Osteoblast (primary cell): ENCODE measurements around the gene USP40. TPM values are rescaled to one million over a fixed set of nuclear protein-coding genes. Genes with fewer than 3 reads are reported as not detected.

Experiments used
- DNase-seq: peaks from one replicate; pipeline ENCODE4 v3.0.0; 2011; ENCODE audit warnings: low spot score, mixed read lengths; ENCODE audit not compliant: insufficient read length; ENCODE audit errors: missing footprints
- H2AFZ ChIP-seq: 2 replicates; pipeline ENCODE4 v1.6.0; 2011; ENCODE audit warnings: mild to moderate bottlenecking, low read length
- H3K27ac ChIP-seq: 2 replicates; pipeline ENCODE4 v1.5.1; 2011; ENCODE audit warnings: mild to moderate bottlenecking, low read depth, low read length, moderate library complexity
- H3K27me3 ChIP-seq: 2 replicates; pipeline ENCODE4 v1.6.0; 2012; ENCODE audit warnings: mild to moderate bottlenecking, control low read depth, inconsistent platforms, low read length, moderate library complexity; ENCODE audit not compliant: insufficient read depth
- H3K36me3 ChIP-seq: 2 replicates; pipeline ENCODE4 v1.5.1; 2011; ENCODE audit warnings: mild to moderate bottlenecking, low read length, control low read depth, moderate library complexity; ENCODE audit not compliant: insufficient read depth
- H3K4me1 ChIP-seq: 2 replicates; pipeline ENCODE4 v1.5.1; 2011; ENCODE audit warnings: mild to moderate bottlenecking, low read length, control low read depth, moderate library complexity; ENCODE audit not compliant: insufficient read depth
- H3K4me2 ChIP-seq: 2 replicates; pipeline ENCODE4 v1.6.0; 2011; ENCODE audit warnings: mild to moderate bottlenecking, low read length; ENCODE audit not compliant: insufficient read depth
- H3K4me3 ChIP-seq: fragments of 200-600 bp; sonication (generic); 3 replicates; pipeline ENCODE4 v1.5.1; 2012; ENCODE audit warnings: mild to moderate bottlenecking, low read length, inconsistent platforms; ENCODE audit not compliant: insufficient read depth
- H3K79me2 ChIP-seq: 2 replicates; pipeline ENCODE4 v1.6.0; 2012; ENCODE audit warnings: mild to moderate bottlenecking, low read length, control low read depth, inconsistent platforms; ENCODE audit not compliant: insufficient read depth
- H3K9me3 ChIP-seq: 2 replicates; pipeline ENCODE4 v1.5.1; 2011; ENCODE audit warnings: low read depth, low read length, control low read depth
- H4K20me1 ChIP-seq: 2 replicates; pipeline ENCODE4 v1.6.0; 2012; ENCODE audit warnings: mild to moderate bottlenecking, low read length, control low read depth; ENCODE audit not compliant: insufficient read depth
- total RNA-seq: library from RNA; depleted of rRNA; stranded (reverse); fragments of >200 nt; gene quantifications from 2 replicates; pipeline ENCODE4 v1.2.3, GENCODE V29; 2012
- TF ChIP-seq, protein P1 (sequence below): IDR thresholded peaks from 2 replicates; pipeline ENCODE4 v1.5.1; 2011; ENCODE audit warnings: mild to moderate bottlenecking, low read depth, low read length, moderate library complexity; ENCODE audit errors: extremely low read depth

Gene USP40
- total RNA-seq, 1 donor, result 34.0 TPM

DNA sequence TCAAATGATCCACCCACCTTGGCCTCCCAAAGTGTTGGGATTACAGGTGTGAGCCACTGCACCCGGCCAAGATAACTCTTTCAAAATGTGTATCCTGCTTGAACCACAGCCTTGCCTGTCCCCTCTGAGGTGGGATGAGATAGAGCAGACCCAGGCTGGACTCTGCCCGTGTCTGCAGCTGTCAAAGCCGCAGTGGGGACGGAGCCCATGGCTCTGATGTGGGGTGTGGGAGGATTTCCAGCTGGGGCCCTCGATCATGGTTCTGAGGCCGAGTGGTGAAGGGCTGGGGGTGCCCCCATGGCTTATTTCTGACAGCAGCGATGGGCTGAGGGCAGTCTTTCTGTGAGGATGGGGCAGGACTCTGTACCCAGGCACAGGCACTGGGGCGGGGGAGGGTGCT, 107.8 kb downstream of the USP40 start:
- no peak overlapping the region for H3K27ac ChIP-seq
- H3K9me3 ChIP-seq, result no peaks in the 10 kb centered on the region
- H4K20me1 ChIP-seq, result no peaks in the 10 kb centered on the region
- no peaks in the 10 kb centered on the region for H3K79me2 ChIP-seq
- peak; percentile 67 for DNase-seq
- H3K4me3 ChIP-seq, result no peak overlapping the region
- H3K27me3 ChIP-seq, result no peaks in the 10 kb centered on the region
- H3K4me1 ChIP-seq, result no peaks in the 10 kb centered on the region
- H3K36me3 ChIP-seq, result peaks cover 30% of the 10 kb centered on the region
- no peak overlapping the region for H3K4me2 ChIP-seq
- H2AFZ ChIP-seq, result no peak overlapping the region
- TF ChIP-seq, protein P1, sequence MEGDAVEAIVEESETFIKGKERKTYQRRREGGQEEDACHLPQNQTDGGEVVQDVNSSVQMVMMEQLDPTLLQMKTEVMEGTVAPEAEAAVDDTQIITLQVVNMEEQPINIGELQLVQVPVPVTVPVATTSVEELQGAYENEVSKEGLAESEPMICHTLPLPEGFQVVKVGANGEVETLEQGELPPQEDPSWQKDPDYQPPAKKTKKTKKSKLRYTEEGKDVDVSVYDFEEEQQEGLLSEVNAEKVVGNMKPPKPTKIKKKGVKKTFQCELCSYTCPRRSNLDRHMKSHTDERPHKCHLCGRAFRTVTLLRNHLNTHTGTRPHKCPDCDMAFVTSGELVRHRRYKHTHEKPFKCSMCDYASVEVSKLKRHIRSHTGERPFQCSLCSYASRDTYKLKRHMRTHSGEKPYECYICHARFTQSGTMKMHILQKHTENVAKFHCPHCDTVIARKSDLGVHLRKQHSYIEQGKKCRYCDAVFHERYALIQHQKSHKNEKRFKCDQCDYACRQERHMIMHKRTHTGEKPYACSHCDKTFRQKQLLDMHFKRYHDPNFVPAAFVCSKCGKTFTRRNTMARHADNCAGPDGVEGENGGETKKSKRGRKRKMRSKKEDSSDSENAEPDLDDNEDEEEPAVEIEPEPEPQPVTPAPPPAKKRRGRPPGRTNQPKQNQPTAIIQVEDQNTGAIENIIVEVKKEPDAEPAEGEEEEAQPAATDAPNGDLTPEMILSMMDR, result no peak

DNA sequence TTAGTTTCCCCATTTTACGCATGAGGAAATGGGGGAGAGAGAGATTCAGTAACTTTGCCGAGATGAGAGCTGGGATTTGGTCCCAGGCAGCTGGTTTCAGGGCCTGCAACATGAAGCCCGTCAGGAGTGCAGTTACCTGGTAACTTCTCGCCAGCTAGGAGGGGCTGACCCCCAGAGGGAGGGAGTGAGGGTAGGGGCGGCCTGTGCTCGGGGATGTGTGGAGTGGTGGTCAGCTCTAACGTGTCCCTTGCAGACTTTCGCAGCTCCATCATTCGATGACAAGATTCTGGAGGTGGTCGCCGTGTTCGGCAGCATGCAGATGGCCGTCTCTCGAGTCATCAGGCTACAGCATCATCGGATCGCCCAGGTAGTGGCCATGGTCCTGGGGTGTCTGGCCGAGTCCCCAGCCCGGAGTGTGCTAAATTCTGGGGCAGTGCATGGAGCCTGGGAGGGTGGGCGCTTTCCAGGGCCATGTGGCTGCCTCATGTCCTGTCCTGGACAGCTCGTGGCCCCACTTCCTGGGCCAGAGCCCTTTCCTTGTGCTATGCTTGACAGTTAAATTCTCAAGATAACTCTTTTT, 108.5 kb downstream of the USP40 start:
- Histone ChIP-seq H4K20me1 (no peaks in the 10 kb centered on the region), H3K27ac (no peak overlapping the region), H3K79me2 (no peaks in the 10 kb centered on the region), H3K4me2 (no peak overlapping the region), H3K4me3 (no peak overlapping the region), H3K27me3 (no peaks in the 10 kb centered on the region), H3K36me3 (peaks cover 29% of the 10 kb centered on the region), H2AFZ (no peak overlapping the region), H3K9me3 (no peaks in the 10 kb centered on the region), H3K4me1 (no peaks in the 10 kb centered on the region)
- peak; percentile 48 for DNase-seq
- TF ChIP-seq, protein P1, result no peak

DNA sequence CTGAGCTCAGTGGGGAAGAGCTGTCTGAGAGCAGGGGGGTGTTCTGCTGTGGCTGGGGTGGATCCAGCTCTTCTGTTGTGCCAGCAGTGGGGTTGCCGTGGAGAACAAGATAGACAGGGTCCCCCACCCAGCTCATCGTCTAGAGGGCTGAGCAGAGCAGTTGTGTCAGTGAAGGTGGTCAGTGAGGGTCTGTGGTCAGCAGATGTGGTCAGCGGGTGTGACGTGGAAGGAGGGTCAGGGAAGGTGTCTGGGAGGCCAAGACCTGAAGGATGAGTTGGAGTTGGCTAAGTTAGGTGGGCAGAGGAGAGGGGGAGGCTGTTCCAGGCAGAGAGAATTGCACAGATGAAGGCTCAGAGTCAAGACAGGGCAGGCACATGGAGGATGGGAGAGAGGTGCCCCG, 109.2 kb downstream of the USP40 start:
- Histone ChIP-seq H3K27ac (no peak overlapping the region), H3K4me3 (no peak overlapping the region), H3K4me1 (no peaks in the 10 kb centered on the region), H3K27me3 (no peaks in the 10 kb centered on the region), H3K9me3 (no peaks in the 10 kb centered on the region), H3K79me2 (no peaks in the 10 kb centered on the region), H3K36me3 (peaks cover 22% of the 10 kb centered on the region), H3K4me2 (no peak overlapping the region), H2AFZ (no peak overlapping the region), H4K20me1 (no peaks in the 10 kb centered on the region)
- TF ChIP-seq, protein P1, result no peak
- peak; percentile 9 for DNase-seq

DNA sequence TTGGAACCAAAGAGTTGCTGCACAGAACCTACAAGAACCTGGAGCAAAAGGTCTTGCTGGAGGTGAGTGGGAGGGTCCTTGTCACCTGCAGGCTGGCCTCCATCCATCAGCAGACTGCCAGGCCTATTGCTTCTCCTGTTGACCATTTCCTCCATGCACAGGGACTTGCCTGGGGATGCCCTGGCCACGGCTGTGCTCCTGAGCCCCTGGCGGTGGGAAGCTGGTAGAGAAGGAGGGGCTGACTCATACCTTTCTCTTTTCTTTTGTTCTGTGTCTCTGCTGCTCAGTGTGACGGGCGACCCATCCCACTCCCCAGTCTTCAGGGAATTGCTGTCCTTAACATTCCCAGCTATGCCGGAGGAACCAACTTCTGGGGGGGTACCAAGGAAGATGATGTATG, 109.6 kb downstream of the USP40 start:
- peaks cover 22% of the 10 kb centered on the region for H3K36me3 ChIP-seq
- H3K4me3 ChIP-seq, result no peak overlapping the region
- no peak overlapping the region for H3K27ac ChIP-seq
- no peaks in the 10 kb centered on the region for H3K4me1 ChIP-seq
- no peaks in the 10 kb centered on the region for H3K79me2 ChIP-seq
- no peaks in the 10 kb centered on the region for H3K9me3 ChIP-seq
- no peak overlapping the region for H3K4me2 ChIP-seq
- no peaks in the 10 kb centered on the region for H3K27me3 ChIP-seq
- no peaks in the 10 kb centered on the region for H4K20me1 ChIP-seq
- H2AFZ ChIP-seq, result no peak overlapping the region
- DNase-seq, result peak; percentile 45
- TF ChIP-seq, protein P1, result no peak
